Effector CD8-positive, alpha-beta T cell (primary cell): ENCODE measurements around the gene TSC2.

ENCODE experiments used
- DNase-seq: peaks from one replicate; lab custom pipeline; 2025; lab: John Stamatoyannopoulos, UW

The TSC2 gene

GRCh38 chr16:2070576-2071453 lies 23.0 kb downstream of the TSC2 start:
- DNase-seq, result no peak

GRCh38 chr16:2071454-2072202 lies 23.8 kb downstream of the TSC2 start:
- no peak for DNase-seq

GRCh38 chr16:2072926-2073325 lies 25.1 kb downstream of the TSC2 start:
- no peak for DNase-seq

GRCh38 chr16:2074071-2074470 lies 26.3 kb downstream of the TSC2 start:
- DNase-seq, result no peak

- DNase-seq, result no peak
These were observed 27.8 kb downstream of the TSC2 start for GRCh38 chr16:2075631-2076030.

GRCh38 chr16:2076072-2076865 lies 28.5 kb downstream of the TSC2 start:
- no peak for DNase-seq

GRCh38 chr16:2077016-2077415 lies 29.2 kb downstream of the TSC2 start:
- DNase-seq, result no peak

GRCh38 chr16:2077696-2078095 lies 29.9 kb downstream of the TSC2 start:
- no peak for DNase-seq

GRCh38 chr16:2078096-2078495 lies 30.3 kb downstream of the TSC2 start:
- no peak for DNase-seq

- DNase-seq, result no peak
These were observed 30.9 kb downstream of the TSC2 start for GRCh38 chr16:2078691-2079090.

GRCh38 chr16:2079311-2079800 lies 31.6 kb downstream of the TSC2 start:
- no peak for DNase-seq

- DNase-seq, result no peak
These were observed 32.2 kb downstream of the TSC2 start for GRCh38 chr16:2079991-2080390.

GRCh38 chr16:2081201-2082084 lies 33.7 kb downstream of the TSC2 start:
- DNase-seq, result no peak

- no peak for DNase-seq
These were observed 34.6 kb downstream of the TSC2 start for GRCh38 chr16:2082171-2082982.

- no peak for DNase-seq
These were observed 35.2 kb downstream of the TSC2 start for GRCh38 chr16:2082983-2083364.

- no peak for DNase-seq
These were observed 35.6 kb downstream of the TSC2 start for GRCh38 chr16:2083409-2083808.

- DNase-seq, result no peak
These were observed 36.3 kb downstream of the TSC2 start for GRCh38 chr16:2083876-2084780.

GRCh38 chr16:2084895-2085625 lies 37.3 kb downstream of the TSC2 start:
- no peak for DNase-seq

- DNase-seq, result no peak
These were observed 37.9 kb downstream of the TSC2 start for GRCh38 chr16:2085669-2086068.
